Testis (tissue), 2 donors: ENCODE data around the gene C15orf61.

ENCODE experiments used
- CTCF ChIP-seq, 3 experiments: fragments of 450-650 bp in 2 of 3; fragments of 200-600 bp in 1 of 3; sonication (generic) in 1 of 3; IDR thresholded peaks; one replicate each; pipeline ENCODE4 v1.5.1; 2016 to 2019; ENCODE audit warnings: antibody characterized with exemption in 3 of 3, mild to moderate bottlenecking in 2 of 3, moderate library complexity in 1 of 3
- POLR2A ChIP-seq: fragments of 450-650 bp; IDR thresholded peaks from one replicate; pipeline ENCODE4 v1.6.1; 2017; ENCODE audit warnings: antibody characterized with exemption, mild to moderate bottlenecking, moderate library complexity

DNA sequence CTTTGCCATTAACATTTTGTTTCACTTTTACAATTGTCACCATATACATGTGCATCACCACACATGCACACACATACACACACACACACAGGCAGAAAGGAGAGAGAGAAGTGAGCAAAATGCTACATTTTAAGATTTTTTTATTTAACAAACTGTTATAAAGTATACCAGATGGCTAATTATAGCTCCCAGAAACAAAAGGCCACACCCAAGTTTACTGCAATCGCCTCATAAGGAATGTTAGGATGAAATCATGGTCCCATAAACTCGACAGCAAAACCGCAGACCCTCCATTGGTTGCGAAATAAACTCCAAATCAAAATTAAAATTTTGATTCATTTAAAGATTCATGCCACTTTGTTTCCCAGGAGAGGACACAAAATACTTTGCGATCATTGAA, 16.1 kb upstream of the C15orf61 start:
- TF ChIP-seq CTCF (IDR thresholded peaks at IDR 0.05), result no peak
- no peak for TF ChIP-seq POLR2A
